Ishikawa (cell line): ENCODE measurements around the gene DMRTB1.

Source experiments
- CEBPB ChIP-seq: IDR thresholded peaks from 2 replicates; pipeline ENCODE4 v1.6.1; 2012
- CREB1 ChIP-seq: IDR thresholded peaks from 2 replicates; pipeline ENCODE4 v1.6.1; 2012; ENCODE audit warnings: low read depth
- EGR1 ChIP-seq: IDR thresholded peaks from 2 replicates; pipeline ENCODE4 v1.6.1; 2012
- EP300 ChIP-seq: IDR thresholded peaks from 2 replicates; pipeline ENCODE4 v1.6.1; 2012; ENCODE audit warnings: borderline replicate concordance
- FOXM1 ChIP-seq: IDR thresholded peaks from 2 replicates; pipeline ENCODE4 v1.6.1; 2012; ENCODE audit warnings: low read depth, borderline replicate concordance
- MAX ChIP-seq: IDR thresholded peaks from 2 replicates; pipeline ENCODE4 v1.6.1; 2012
- NFIC ChIP-seq: IDR thresholded peaks from 2 replicates; pipeline ENCODE4 v1.6.1; 2012
- RAD21 ChIP-seq: IDR thresholded peaks from 2 replicates; pipeline ENCODE4 v1.6.1; 2012; ENCODE audit warnings: low read depth
- REST ChIP-seq: IDR thresholded peaks from 2 replicates; pipeline ENCODE4 v1.6.1; 2012; ENCODE audit warnings: low read depth, mild to moderate bottlenecking
- TAF1 ChIP-seq: IDR thresholded peaks from 2 replicates; pipeline ENCODE4 v1.6.1; 2012; ENCODE audit warnings: low read depth, mild to moderate bottlenecking
- TCF12 ChIP-seq: IDR thresholded peaks from 2 replicates; pipeline ENCODE4 v1.6.1; 2012; ENCODE audit warnings: low read depth
- TEAD4 ChIP-seq: IDR thresholded peaks from 2 replicates; pipeline ENCODE4 v1.6.1; 2012
- USF1 ChIP-seq: IDR thresholded peaks from 2 replicates; pipeline ENCODE4 v1.6.1; 2012
- YY1 ChIP-seq: IDR thresholded peaks from 2 replicates; pipeline ENCODE4 v1.6.1; 2012; ENCODE audit warnings: low read depth
- ZBTB7A ChIP-seq: IDR thresholded peaks from 2 replicates; pipeline ENCODE4 v1.6.1; 2012; ENCODE audit warnings: low read depth

DMRTB1 gene

GRCh38 chr1:53508991-53509666, 49.9 kb downstream of the DMRTB1 start:
- TF ChIP-seq USF1 (peak; percentile 63), MAX (peak; percentile 36; the same call in 1 of the 2 replicates), REST (no peak)

GRCh38 chr1:53509775-53510174, 50.6 kb downstream of the DMRTB1 start:
- TF ChIP-seq FOXM1 (no peak), EP300 (no peak), CREB1 (no peak), TCF12 (no peak), NFIC (no peak), USF1 (no peak), RAD21 (no peak), REST (no peak), TAF1 (no peak), TEAD4 (no peak), CEBPB (no peak), EGR1 (no peak), ZBTB7A (no peak), MAX (no peak), YY1 (no peak)

GRCh38 chr1:53510215-53510614, 51.0 kb downstream of the DMRTB1 start:
- no peak for TF ChIP-seq TCF12
- TF ChIP-seq MAX: no peak
- TF ChIP-seq TEAD4: no peak
- no peak for TF ChIP-seq NFIC
- TF ChIP-seq CREB1: no peak
- no peak for TF ChIP-seq ZBTB7A
- no peak for TF ChIP-seq FOXM1

- TF ChIP-seq REST (no peak), RAD21 (no peak), USF1 (no peak), EGR1 (no peak), TEAD4 (no peak), NFIC (no peak), TAF1 (no peak), TCF12 (no peak)
Measured at GRCh38 chr1:53511323-53511932, 52.2 kb downstream of the DMRTB1 start.
